GM23248 (cell line): ENCODE results near the gene ZBTB7C. TPM values are rescaled to one million over a fixed set of nuclear protein-coding genes. Genes with fewer than 3 reads are reported as not detected.

ENCODE experiments used
- DNase-seq: peaks from one replicate; pipeline ENCODE4 v3.0.0-alpha.2; 2015
- H2AFZ ChIP-seq: fragments of 200-600 bp; sonication (generic); 2 replicates; pipeline ENCODE4 v1.6.1; 2016; ENCODE audit warnings: antibody characterized with exemption
- H3F3A ChIP-seq: fragments of 200-600 bp; sonication (generic); 2 replicates; pipeline ENCODE4 v1.6.1; 2016; ENCODE audit warnings: mild to moderate bottlenecking, antibody characterized with exemption, mixed run types; ENCODE audit not compliant: insufficient read depth
- H3K27ac ChIP-seq: fragments of 200-600 bp; sonication (generic); 2 replicates; pipeline ENCODE4 v1.5.1; 2016; ENCODE audit warnings: mild to moderate bottlenecking
- H3K27me3 ChIP-seq: fragments of 200-600 bp; sonication (generic); replicated peaks from 2 replicates; pipeline ENCODE4 v1.6.1; 2016; ENCODE audit warnings: mild to moderate bottlenecking; ENCODE audit not compliant: insufficient read depth
- H3K36me3 ChIP-seq: fragments of 200-600 bp; sonication (generic); 2 replicates; pipeline ENCODE4 v1.6.1; 2016; ENCODE audit warnings: low read depth, mild to moderate bottlenecking
- H3K4me1 ChIP-seq: fragments of 200-600 bp; sonication (generic); 2 replicates; pipeline ENCODE4 v1.6.1; 2016; ENCODE audit warnings: mild to moderate bottlenecking; ENCODE audit not compliant: insufficient read depth
- H3K4me2 ChIP-seq: fragments of 200-600 bp; sonication (generic); one replicate; pipeline ENCODE4 v1.6.1; 2016; ENCODE audit warnings: mild to moderate bottlenecking; ENCODE audit not compliant: unreplicated experiment
- H3K4me3 ChIP-seq: fragments of 200-600 bp; sonication (generic); 2 replicates; pipeline ENCODE4 v1.5.1; 2016; ENCODE audit warnings: mild to moderate bottlenecking
- H3K79me2 ChIP-seq: fragments of 200-600 bp; sonication (generic); 2 replicates; pipeline ENCODE4 v1.6.1; 2016; ENCODE audit warnings: mild to moderate bottlenecking; ENCODE audit not compliant: insufficient read depth
- H3K9ac ChIP-seq: fragments of 200-600 bp; sonication (generic); 2 replicates; pipeline ENCODE4 v1.6.1; 2016; ENCODE audit warnings: mild to moderate bottlenecking
- H3K9me2 ChIP-seq: fragments of 200-600 bp; sonication (generic); 2 replicates; pipeline ENCODE4 v1.6.1; 2016; ENCODE audit warnings: mixed run types, mild to moderate bottlenecking, moderate library complexity; ENCODE audit not compliant: insufficient read depth
- H3K9me3 ChIP-seq: fragments of 200-600 bp; sonication (generic); one replicate; pipeline ENCODE4 v1.6.1; 2017; ENCODE audit warnings: low read depth
- H4K20me1 ChIP-seq: fragments of 200-600 bp; sonication (generic); 2 replicates; pipeline ENCODE4 v1.6.0; 2016; ENCODE audit not compliant: insufficient read depth
- EZH2 ChIP-seq: fragments of 200-600 bp; sonication (generic); IDR thresholded peaks from 2 replicates; pipeline ENCODE4 v1.6.1; 2018; ENCODE audit warnings: antibody characterized with exemption, mild to moderate bottlenecking; ENCODE audit not compliant: insufficient read depth, poor library complexity, severe bottlenecking
- EZH2phosphoT487 ChIP-seq: fragments of 200-600 bp; sonication (generic); IDR thresholded peaks from 2 replicates; pipeline ENCODE4 v1.6.1; 2018; ENCODE audit warnings: antibody characterized with exemption, moderate library complexity, mild to moderate bottlenecking, low read depth; ENCODE audit not compliant: insufficient read depth
- WGBS, 2 experiments: methylation state at CpG; one replicate each; pipeline ENCODE4 v1.1.6; 2015 to 2017; ENCODE audit warnings: low lambda C conversion rate in 2 of 2, low coverage in 1 of 2; ENCODE audit errors: missing lambda C conversion rate in 2 of 2; 5-methylcytosine and 5-hydroxymethylcytosine counted together
- in situ Hi-C: fragments of 300-500 bp; cut with MboI; formaldehyde crosslinking; loops from 2 replicates; pipeline ENCODE4 v1.15.0; 2020
- polyA plus RNA-seq: library from polyadenylated mRNA; unstranded; fragments of >200 nt; fragmentation: Nextera tagmentation; extraction: Ambion mirVana; gene quantifications from 2 replicates; pipeline ENCODE4 v1.2.1, GENCODE V29; 2016
- total RNA-seq: library from RNA; depleted of rRNA; stranded (reverse); fragments of >200 nt; shearing (Covaris generic); gene quantifications from 2 replicates; pipeline ENCODE4 v1.2.3, GENCODE V29; 2014

Gene ZBTB7C
- total and polyA plus RNA-seq, 2 experiments from 2014 or later: not detected

DNA sequence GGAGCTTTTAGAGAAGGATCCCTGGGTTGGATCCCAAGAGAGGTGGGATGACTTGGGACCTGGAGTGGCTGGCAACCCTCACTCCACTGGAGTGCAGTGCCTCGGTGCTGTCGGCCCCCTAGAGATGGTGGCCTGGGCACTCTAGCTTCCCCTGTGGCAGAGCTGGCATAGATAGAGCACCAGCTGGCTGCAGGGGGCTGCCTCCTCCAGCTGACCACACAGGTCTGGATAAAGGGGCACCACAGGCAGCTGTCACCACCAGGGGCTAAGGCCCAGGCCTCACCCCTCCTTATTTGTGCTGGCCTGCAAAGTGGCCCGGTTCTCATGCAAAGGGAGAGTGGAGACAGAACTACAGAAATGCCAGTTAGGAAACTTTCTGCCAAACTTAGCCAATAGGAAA is 74.3 kb downstream of the ZBTB7C start:
- in situ Hi-C loops: no loop called here
- Histone ChIP-seq H3K9me2 (no peaks in the 10 kb centered on the region), H3K27ac (no peak overlapping the region), H3F3A (peaks cover 5% of the 10 kb centered on the region), H2AFZ (no peak overlapping the region), H3K4me3 (no peak overlapping the region), H3K9me3 (no peaks in the 10 kb centered on the region), H4K20me1 (no peaks in the 10 kb centered on the region), H3K79me2 (no peaks in the 10 kb centered on the region), H3K4me1 (peaks cover 5% of the 10 kb centered on the region), H3K36me3 (no peaks in the 10 kb centered on the region), H3K27me3 (peaks cover 5% of the 10 kb centered on the region; the same call in 1 of the 2 replicates), H3K4me2 (no peak overlapping the region), H3K9ac (no peak overlapping the region)
- TF ChIP-seq EZH2 (no peak), EZH2phosphoT487 (no peak)
- no peak for DNase-seq
- 87 to 98% methylated on average over 3 of the region's 3 CpGs for WGBS, 2 experiments

DNA sequence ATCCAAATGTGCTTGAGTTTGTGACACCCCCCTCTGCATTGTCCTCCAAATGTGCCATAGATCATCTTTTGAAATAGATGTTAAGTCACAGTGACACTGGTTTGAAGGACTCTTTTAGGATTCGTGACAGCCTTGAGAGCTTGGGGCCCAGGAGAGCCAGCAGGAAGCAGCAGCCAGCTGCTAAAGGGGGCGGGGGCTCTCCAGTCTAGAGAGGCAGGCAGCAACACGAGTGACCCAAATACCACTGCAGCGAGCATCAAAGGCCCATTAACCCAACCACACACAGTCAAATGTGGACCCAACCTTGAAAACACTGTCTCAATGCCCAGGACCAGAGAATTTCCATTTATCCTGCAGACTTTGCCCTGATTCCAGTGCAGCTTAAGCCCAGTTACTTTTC is 75.6 kb downstream of the ZBTB7C start:
- WGBS, 2 experiments: 39 to 40% methylated on average over 4 of the region's 4 CpGs
- Histone ChIP-seq H3K9ac (no peak overlapping the region), H3K27ac (no peak overlapping the region), H3K9me2 (no peaks in the 10 kb centered on the region), H3K4me1 (peaks cover 17% of the 10 kb centered on the region), H3F3A (peaks cover 15% of the 10 kb centered on the region), H3K79me2 (no peaks in the 10 kb centered on the region), H3K36me3 (no peaks in the 10 kb centered on the region), H4K20me1 (no peaks in the 10 kb centered on the region), H3K4me3 (no peak overlapping the region), H2AFZ (no peak overlapping the region), H3K27me3 (no peaks in the 10 kb centered on the region; the same call in 1 of the 2 replicates), H3K9me3 (no peaks in the 10 kb centered on the region), H3K4me2 (no peak overlapping the region)
- in situ Hi-C loops: no loop called here
- no peak for DNase-seq
- no peak for TF ChIP-seq EZH2phosphoT487
- TF ChIP-seq EZH2: no peak

DNA sequence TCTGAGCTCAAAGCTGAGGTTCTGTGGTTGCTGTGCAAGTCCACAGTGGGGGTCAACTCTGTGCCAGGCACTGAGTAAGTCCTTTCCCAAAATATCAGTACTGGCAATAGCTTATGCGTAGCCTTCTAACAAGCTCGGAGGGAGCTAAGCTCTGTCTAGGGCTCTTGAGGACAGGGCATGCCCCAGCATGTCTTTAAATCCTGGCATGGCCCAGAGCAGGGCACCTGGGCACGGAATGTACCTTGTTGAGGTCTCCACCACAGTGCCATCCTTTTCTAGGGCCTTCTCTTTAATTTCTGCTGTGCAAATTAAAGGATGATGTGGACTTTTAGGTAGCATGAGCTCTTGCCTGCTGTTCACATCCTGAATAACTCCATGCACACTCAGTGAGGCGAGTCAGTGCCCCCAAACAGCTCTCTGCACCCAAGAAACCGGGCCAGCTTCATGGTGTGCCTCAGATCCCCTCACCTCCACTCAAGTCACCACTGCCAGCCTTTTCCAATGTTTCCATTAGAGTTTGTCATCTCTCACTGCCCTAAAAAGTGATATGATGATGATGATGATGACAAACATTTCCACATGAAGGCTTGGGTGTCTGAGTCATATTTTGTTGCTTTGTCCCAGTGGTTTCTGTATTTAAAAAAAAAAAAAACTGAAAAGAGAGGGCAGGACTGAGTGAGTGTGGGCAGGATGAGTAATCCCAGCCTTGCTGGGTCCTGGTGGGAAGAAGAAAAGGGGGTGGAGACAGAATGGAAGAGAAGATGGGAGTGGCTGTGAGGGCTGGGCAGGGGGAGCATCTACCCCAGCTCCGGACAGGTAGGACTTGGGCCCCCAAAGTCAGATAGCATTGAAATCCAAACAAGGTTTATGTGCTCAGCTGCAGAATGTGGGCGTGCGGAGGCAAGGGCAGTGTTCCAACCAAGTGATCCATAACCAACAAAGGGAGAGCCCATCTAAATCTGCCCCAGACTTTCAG is 78.9 kb downstream of the ZBTB7C start:
- H3K27ac ChIP-seq: peak overlapping the region; percentile 29; the same call in 1 of the 2 replicates
- H3K4me2 ChIP-seq: peak overlapping the region; percentile 47
- in situ Hi-C loops: no loop called here

GRCh38 chr18:48328473-48329210 is 80.5 kb downstream of the ZBTB7C start:
- no peak overlapping the region for H3K9ac ChIP-seq
- H3K4me2 ChIP-seq: no peak overlapping the region
- no peak overlapping the region for H3K4me3 ChIP-seq
- no peaks in the 10 kb centered on the region for H3K27me3 ChIP-seq
- H3K27ac ChIP-seq: no peak overlapping the region
- no peak for TF ChIP-seq EZH2phosphoT487
- TF ChIP-seq EZH2: no peak
- H2AFZ ChIP-seq: no peak overlapping the region
- H3K9me3 ChIP-seq: no peaks in the 10 kb centered on the region
- no peaks in the 10 kb centered on the region for H3K36me3 ChIP-seq
- DNase-seq: peak; percentile 65
- in situ Hi-C loops: no loop called here
- peaks cover 19% of the 10 kb centered on the region for H3F3A ChIP-seq
- WGBS, 2 experiments: 63 to 64% methylated on average over 7 of the region's 7 CpGs
- H3K4me1 ChIP-seq: peaks cover 24% of the 10 kb centered on the region
- H3K79me2 ChIP-seq: no peaks in the 10 kb centered on the region
- no peaks in the 10 kb centered on the region for H3K9me2 ChIP-seq
- no peaks in the 10 kb centered on the region for H4K20me1 ChIP-seq

More for the DNA sequence above, 78.9 kb downstream of the ZBTB7C start:
- no peak overlapping the region for H2AFZ ChIP-seq
- H3K9me2 ChIP-seq: no peaks in the 10 kb centered on the region
- no peaks in the 10 kb centered on the region for H3K36me3 ChIP-seq
- TF ChIP-seq EZH2phosphoT487: no peak
- TF ChIP-seq EZH2: no peak
- H3K79me2 ChIP-seq: no peaks in the 10 kb centered on the region
- no peaks in the 10 kb centered on the region for H3K9me3 ChIP-seq
- 70 to 73% methylated on average over 8 of the region's 8 CpGs for WGBS, 2 experiments
- H3K4me3 ChIP-seq: no peak overlapping the region
- H3K9ac ChIP-seq: no peak overlapping the region
- no peaks in the 10 kb centered on the region for H4K20me1 ChIP-seq
- H3K27me3 ChIP-seq: no peaks in the 10 kb centered on the region
- peaks cover 19% of the 10 kb centered on the region for H3F3A ChIP-seq
- peaks cover 24% of the 10 kb centered on the region for H3K4me1 ChIP-seq
- peak; percentile 93 for DNase-seq
